Stimulated activated CD4-positive, alpha-beta T cell treated with anti-CD3 and anti-CD28 coated beads, Interleukin-15, amount 100 ng/mL, for 1 hour (primary cell): ENCODE data around the gene NEK5.
"Not testable (repeated sequence)": the region's sequence is repeated elsewhere in the genome, so short reads cannot be mapped to it uniquely, and the experiment has no call there.

Experiments
- DNase-seq, 2 donors: peaks; one replicate each; pipeline ENCODE4 v3.0.0-alpha.2; 2020; ENCODE audit warnings: low read depth in 1 of 2, low spot score in 1 of 2

Gene NEK5

DNA sequence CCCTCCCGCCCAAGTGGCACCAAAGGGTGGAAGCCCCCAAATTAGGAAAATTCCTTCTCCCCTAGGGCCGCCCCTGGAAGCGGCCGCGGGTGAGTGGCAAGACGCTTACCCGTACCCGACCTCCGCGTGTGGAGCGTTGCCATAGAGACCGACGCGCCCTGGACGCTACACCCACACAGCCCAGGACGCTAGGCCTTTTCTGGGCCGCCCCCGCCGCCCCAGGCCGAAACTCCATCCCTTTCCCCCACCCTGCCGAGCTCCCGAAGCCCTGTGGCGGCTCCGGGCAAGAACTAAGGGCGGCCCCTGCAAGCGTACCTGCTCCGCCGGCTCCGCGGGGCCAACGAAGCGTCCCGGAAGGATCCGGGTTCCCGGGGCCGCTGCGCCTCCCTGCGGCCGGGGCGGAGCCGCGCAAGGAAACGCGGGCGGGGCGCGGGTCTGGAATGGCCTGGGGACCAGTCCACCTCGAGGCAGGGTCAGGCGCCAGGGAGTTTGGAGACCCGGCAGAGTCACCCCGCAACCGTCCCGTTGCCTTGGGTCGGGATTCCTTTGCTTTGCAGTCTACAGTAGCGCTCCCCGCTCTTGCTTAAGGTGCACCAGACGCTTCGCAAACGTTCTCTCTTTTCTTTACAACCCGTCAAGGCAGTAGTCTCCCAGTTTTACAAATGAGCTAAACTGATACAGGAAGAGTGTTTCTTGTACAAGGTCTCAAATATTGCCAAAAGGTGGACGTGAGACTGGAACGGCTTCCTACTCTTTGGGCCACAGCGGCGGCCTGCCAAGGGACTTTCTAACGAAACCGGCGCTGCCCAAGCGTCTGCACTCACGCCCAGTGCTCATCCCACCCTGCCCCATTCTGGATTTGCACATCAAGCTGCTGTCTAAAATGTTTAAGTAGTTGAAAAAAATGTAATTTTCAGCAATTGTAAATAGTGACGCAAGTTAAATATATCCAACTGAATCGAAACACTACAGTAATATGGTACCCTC, at the start of gene NEK5:
Gene NEK5, minus strand, starts transcription at position 360 of the 987 bp plus-strand sequence. CDS start 1,591 bp downstream, outside the sequence.
- peak; percentile 12 to 37 for DNase-seq

GRCh38 chr13:52177276-52177675, 48.4 kb upstream of the NEK5 start:
- DNase-seq = no peak

GRCh38 chr13:52173970-52174369, 45.1 kb upstream of the NEK5 start:
- DNase-seq = not testable (repeated sequence)

- no peak for DNase-seq
Observed at GRCh38 chr13:52173373-52173772, 44.5 kb upstream of the NEK5 start.

DNA sequence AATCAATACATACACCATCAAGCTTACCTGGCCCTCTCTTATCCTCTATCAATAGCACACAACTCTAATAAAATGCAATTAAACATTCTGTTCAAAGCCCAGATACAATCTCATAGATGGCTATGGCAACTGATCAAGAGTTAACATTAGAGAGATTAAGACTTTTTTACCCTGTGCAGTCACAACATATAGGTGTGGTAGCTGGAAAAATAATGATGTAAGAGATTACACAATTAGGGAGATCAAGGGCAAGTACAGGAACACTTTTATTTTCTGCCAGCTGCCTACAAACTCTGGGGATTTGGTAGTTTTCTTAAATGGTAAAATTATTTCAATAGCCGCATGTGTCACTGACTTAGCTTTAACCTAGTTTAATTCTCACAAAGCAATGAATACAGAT, 42.8 kb upstream of the NEK5 start:
- DNase-seq = not testable (repeated sequence)

DNA sequence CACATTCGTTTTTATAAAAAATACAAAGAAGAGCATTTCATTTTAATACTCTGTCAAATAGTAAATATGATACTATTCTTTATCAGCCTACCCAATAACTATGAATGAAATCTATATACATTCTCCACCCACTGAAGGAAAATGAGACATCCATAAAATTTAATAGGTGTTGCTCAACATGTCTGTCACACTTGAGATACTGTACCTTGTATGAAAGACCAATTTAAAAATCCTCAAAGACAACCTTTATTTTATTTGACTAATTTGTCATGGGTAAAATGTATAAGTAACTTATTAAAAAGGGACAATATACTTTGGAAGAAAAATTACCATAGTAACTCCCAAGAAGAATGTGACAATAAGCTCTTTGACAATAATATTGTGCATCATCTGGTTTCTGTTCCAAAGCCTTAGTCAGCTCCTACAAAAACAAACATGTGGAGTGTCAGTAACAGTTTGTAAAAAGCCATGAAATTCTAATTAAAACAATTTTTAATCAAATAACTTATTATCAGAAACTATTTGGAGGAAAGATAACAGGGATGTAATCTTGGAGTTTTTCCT, 42.0 kb upstream of the NEK5 start:
- DNase-seq = not testable (repeated sequence)

- no peak for DNase-seq
Observed at GRCh38 chr13:52169839-52170238, 41.0 kb upstream of the NEK5 start.

- no peak for DNase-seq
Observed at GRCh38 chr13:52165411-52165810, 36.5 kb upstream of the NEK5 start.

DNA sequence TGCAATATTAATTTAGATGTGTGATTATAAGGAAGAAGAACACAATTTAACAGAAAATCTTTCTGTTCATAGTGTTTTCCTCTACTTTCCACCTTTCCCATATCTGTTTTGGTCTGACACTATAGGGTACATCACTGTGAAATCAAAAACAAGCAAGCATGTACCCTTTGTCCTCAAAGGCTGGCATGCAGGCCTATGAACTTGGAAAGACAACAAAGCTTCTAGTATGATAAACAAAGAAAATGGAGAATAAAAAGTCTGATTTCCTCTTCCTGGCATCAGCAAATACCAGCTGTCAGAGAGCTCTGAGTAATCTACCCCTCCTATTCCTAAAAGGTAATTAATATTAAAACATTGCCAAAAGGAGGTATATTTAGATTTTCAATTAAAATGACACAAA, 36.1 kb upstream of the NEK5 start:
- DNase-seq = no peak

DNA sequence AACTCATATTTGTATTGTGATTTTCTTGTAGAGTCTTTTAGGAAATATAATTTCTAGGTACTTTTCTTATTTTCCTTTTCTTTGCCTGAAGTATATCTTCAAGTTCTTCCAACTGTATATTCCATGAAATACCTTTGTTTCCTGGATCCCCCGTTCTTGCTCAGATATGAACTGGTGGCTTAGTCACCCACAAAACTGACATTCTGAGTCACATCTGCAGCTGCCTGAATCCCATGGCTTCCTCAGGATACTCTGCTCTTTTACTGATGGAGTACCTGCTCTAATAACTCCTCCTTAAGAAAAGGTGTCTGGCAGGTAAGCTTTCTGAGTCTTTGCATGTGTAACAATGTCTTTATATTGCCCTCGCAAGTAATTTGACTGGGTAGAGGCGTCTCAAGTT, 35.0 kb upstream of the NEK5 start:
- DNase-seq = not testable (repeated sequence)

DNA sequence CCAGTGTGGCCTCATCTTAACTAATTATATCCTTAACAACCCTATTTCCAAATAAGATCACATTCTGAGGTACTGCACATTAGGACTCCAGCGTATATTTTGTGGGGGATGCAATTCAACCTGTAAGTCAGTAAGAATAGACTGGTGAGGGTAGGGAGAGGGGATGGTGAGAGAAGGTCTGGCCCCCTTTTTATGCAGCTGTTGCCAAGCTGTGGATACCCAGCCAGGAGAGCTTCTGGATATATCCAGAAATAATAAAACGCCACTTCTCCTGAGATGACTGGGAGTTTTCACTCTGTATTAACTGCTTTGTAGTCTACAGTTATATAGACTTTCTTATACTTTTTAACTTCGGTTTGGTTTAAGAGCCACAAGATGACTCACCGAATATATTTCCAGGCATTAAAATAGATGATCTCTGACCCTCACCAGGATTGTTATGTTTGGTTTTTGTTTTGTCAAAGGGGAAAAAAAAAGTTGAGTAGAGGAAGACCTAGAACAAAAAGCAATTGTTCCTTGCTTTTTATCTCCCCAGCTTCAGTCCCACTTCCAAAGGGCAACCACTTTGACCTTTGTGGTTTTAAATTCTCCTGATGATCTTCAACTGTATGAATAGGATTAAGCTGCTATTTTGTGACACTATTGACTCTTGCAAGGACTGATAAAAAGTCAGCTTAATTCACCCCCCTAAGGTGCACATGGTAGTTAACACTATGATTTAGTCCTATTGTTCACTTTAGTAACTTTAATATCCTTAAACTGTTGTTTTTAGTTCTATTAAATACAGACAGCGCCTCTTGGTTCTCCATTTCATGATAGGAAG, 33.6 kb upstream of the NEK5 start:
- no peak for DNase-seq

DNA sequence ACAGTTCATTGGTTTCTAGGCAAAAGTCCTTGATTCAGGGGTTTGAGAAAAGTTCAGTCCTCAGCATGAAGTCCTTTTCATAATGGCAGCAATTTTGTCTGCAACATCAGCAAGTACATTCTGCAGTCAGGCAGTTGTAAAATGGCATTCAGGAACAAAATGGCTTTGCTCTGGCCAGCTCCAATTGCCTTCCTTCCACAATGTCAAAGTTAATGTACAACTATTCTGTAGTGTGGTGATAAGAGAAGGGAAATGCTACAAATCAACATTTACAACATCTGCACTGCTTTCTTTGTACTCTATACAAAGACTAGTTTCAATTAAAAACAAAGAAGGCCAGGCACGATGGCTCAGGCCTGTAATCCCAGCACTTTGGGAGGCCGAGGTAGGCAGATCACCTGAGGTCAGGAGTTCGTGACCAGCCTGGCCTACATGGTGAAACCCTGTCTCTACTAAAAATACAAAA, 32.3 kb upstream of the NEK5 start:
- no peak for DNase-seq

DNA sequence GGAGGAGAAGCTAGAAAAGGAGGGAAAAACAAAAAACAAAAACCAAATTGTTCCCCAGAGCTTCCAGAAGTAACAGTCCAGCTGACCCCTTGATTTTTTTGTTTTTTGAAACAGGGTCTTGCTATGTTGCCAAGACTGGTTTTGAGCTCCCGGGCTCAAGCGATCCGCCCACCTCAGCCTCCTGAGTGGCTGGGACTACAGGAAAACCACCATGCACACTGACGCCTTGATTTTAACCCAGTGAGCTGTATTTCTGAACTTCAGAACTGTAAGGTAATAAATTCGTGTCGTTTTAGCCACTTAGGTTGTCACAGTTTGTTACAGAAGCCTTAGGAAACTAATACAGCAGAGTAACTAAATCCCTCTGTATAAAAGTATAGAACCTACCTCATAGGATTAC, 31.6 kb upstream of the NEK5 start:
- DNase-seq = no peak

DNA sequence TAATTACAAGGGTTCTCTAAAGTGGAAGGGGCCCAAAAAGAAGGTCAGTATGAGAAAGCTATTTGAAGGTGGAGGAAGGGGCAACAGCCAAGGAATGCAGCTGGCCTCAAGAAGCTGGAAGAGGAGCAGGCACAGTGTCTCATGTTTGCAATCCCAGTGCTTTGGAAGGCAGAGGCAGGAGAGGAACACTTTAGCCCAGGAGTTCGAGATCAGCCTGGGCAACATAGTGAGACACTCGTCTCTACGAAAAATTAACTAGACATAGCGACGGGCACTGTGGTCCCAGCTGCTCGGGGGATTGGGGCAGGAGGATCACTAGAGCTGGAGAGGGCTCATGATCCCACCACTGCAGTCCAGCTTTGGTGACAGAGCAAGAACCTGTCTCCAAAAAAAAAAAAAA, 31.2 kb upstream of the NEK5 start:
- no peak for DNase-seq

DNA sequence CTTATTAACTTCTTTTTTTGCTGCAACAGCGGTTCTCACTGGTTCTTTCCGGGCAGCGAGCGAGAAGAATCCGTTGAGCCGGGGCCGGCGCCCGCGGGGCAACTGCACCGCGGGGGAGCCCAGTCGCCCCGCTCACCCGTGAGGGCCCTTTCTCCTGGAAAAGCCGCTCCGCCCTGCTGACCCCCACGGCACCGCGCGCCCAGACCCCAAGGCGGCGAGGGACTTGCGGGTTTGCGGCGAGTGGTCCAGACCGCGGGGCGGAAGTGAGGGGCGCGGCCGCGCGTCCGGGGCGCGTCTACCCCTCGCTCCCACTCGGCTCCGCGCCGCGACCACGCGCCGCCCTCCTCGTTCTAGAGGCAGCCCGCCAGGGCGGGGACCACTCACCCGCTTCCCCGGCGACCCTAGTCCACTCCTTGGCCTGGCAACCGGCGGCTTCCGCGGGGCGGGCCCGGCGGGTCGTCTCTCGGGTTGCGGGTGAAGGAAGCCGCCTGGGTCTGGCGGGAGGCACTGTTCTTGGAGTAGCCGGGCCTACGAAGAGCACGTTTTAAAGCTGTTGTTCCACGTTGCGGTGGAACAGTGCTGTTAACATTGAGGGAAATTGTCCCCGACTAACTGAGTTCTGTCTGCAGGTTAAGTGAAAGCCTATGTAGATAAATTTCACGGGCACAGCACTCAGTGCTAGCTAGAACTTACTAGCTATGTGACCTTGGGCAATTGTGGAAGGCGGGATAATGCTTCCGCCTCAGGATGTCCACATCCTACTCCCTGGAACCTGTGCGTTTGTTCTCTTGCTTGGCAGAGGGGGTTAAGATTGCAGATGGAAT, 30.5 kb upstream of the NEK5 start, which contains the start of gene NEK3:
Gene NEK3, minus strand, starts transcription at position 439 of the 824 bp plus-strand sequence. CDS start 3,406 bp downstream, outside the sequence.
- peak; percentile 21 to 46 for DNase-seq

- no peak for DNase-seq
Observed at GRCh38 chr13:52158629-52159158, 29.8 kb upstream of the NEK5 start.

GRCh38 chr13:52156724-52157261, 27.9 kb upstream of the NEK5 start:
- DNase-seq = no peak

DNA sequence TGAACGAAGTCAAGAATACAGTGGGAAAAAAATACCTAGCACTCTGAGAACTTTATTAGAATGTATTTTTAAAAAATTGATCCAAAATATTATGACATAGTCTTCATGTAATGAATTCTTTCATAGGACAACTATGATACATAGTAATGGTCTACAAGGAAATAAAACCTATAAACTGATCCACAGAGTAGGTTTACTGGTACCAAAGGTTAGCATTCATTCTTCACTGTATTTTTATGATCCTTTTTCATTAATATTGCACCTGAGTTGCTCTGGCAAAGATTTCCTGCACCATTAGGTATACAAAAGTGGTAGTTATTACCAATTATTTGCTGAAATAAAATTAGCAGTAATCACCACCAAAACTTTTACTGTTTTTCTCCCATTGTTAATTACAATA, 26.3 kb upstream of the NEK5 start:
- DNase-seq = no peak

GRCh38 chr13:52147225-52147624, 18.4 kb upstream of the NEK5 start:
- no peak for DNase-seq

DNA sequence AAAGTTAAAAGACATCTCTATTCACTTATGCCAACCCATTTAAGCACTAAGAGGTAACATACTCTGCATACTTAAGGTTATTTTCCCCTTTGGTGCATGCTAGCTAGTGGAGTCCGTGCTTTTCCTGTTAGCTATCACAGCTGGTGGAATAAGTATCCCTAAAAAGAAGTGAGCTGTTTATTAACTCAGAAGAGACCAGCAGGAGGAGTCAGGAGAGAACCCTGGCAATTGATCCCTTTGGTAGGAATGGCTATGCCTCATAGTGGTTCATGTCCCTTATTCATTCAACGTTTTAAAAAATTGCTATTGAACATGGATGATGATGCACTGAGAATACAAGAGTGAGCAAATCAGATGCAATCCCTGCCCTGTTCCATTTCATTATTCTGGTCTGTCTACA, 12.4 kb upstream of the NEK5 start:
- no peak for DNase-seq
